Ishikawa (cell line): ENCODE measurements around the gene CHAF1B.

Source experiments
- RAD21 ChIP-seq: IDR thresholded peaks from 2 replicates; pipeline ENCODE4 v1.6.1; 2012; ENCODE audit warnings: low read depth
- TAF1 ChIP-seq: IDR thresholded peaks from 2 replicates; pipeline ENCODE4 v1.6.1; 2012; ENCODE audit warnings: low read depth, mild to moderate bottlenecking

GRCh38 chr21:36369064-36369685, 16.0 kb upstream of the CHAF1B start:
- TF ChIP-seq TAF1 (no peak), RAD21 (no peak)
